Gastrocnemius medialis (tissue), 4 donors: Measurements from ENCODE around the gene GALNT7.

Source experiments
- POLR2A ChIP-seq, 2 donors: fragments of 450-650 bp; IDR thresholded peaks; one replicate each; pipeline ENCODE4 v1.6.1; 2017; ENCODE audit warnings: antibody characterized with exemption in 2 of 2, mild to moderate bottlenecking in 2 of 2, moderate library complexity in 2 of 2
- TF ChIP-seq, protein P1 (sequence below), 5 experiments: fragments of 450-650 bp in 3 of 5; fragments of 200-600 bp in 2 of 5; sonication (generic) in 2 of 5; IDR thresholded peaks in 4 of 5; conservative IDR thresholded peaks in 1 of 5; 1 replicate in 4 of 5; 2 replicates in 1 of 5; pipeline ENCODE4 v1.5.1; 2016 to 2019; ENCODE audit warnings: antibody characterized with exemption in 5 of 5, mild to moderate bottlenecking in 3 of 5, moderate library complexity in 3 of 5

DNA sequence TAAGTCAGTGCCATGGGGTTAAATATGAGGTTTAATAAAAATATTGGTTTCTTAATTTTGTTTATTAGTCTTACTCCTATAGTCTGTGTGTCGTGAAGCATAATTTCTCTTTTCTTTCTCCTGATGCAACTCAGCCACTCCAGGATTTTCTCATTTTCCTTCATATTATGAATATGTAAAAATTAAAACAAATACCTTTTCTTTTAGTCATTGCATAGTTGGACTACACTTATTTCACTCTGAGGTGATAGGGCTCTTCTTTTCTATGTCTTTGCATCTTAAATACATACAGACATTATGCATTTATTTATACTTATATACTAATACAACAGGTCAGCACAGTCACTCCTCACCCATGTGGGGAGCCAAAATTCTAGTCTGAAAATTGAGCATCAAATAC is 19.1 kb downstream of the GALNT7 start:
- TF ChIP-seq, protein P1, sequence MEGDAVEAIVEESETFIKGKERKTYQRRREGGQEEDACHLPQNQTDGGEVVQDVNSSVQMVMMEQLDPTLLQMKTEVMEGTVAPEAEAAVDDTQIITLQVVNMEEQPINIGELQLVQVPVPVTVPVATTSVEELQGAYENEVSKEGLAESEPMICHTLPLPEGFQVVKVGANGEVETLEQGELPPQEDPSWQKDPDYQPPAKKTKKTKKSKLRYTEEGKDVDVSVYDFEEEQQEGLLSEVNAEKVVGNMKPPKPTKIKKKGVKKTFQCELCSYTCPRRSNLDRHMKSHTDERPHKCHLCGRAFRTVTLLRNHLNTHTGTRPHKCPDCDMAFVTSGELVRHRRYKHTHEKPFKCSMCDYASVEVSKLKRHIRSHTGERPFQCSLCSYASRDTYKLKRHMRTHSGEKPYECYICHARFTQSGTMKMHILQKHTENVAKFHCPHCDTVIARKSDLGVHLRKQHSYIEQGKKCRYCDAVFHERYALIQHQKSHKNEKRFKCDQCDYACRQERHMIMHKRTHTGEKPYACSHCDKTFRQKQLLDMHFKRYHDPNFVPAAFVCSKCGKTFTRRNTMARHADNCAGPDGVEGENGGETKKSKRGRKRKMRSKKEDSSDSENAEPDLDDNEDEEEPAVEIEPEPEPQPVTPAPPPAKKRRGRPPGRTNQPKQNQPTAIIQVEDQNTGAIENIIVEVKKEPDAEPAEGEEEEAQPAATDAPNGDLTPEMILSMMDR (IDR thresholded peaks at IDR 0.05 in 4 of 5, conservative IDR thresholded peaks at IDR 0.05 in 1 of 5): no peak
- TF ChIP-seq POLR2A (IDR thresholded peaks at IDR 0.05): no peak
